GM12873 (cell line): ENCODE measurements around the gene TMEM19.

Source experiments
- CTCF ChIP-seq: IDR thresholded peaks from 2 replicates; pipeline ENCODE4 v1.5.1; 2012; ENCODE audit warnings: low read depth, mild to moderate bottlenecking, moderate library complexity, low read length, control low read depth; ENCODE audit not compliant: insufficient read depth; ENCODE audit errors: missing control alignments

TMEM19 gene

GRCh38 chr12:71645268-71645667 lies 40.6 kb upstream of the TMEM19 start:
- TF ChIP-seq CTCF: no peak

DNA sequence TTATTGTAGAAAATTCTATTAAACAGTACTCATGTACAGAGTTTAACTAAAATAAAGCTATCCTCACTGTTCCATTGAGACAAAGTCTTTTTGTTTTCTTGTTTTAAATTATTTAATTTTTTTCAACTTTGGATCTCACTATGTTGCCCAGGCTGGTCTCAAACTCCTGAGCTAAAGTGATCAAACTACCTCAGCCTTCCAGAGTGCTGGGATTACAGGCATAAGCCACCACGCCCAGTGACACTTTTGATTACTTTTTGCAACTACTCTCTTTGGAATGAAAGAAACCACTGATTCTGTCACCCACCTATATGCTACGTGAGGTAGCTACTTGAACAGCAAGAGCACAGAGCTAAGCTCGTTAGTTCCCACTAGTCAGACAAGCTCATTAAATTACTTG lies 39.4 kb upstream of the TMEM19 start:
- TF ChIP-seq CTCF: no peak

GRCh38 chr12:71648537-71648936 lies 37.3 kb upstream of the TMEM19 start:
- no peak for TF ChIP-seq CTCF

DNA sequence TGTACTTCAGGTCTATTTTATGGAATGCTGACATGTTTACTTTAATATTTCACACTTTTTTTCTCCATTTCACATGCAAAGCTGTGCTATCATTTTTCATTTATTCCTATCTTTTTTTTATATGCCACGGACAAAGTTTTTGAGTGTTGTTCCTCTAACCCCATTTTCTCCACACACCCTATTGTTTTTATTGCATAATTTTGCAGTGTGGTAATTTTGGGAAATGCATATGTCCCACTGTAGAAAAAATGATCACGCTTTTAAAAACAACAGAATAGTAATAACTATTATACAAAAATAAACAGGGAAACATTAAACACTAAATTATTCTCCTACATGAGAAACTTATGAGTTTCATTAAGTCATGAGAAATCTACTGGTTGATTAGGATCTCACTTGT lies 36.5 kb upstream of the TMEM19 start:
- TF ChIP-seq CTCF: no peak

DNA sequence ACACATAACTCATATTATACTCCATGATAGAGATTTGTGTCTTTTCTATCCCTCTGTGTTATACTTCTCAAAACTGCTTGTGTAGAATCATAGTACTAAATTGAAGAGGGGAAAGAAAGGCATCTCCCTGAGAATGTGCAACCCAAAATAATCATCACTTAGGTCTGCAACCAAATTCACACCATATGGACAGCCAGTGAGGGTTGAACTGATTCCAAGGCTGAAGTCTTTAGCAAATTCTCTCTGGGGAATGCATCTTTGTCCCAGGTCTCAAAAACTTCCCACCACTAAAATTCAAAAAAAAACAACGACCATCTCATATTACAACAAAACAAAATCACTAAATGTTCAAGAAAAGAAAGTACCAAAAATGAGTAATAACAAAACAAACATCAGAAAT lies 33.2 kb upstream of the TMEM19 start:
- TF ChIP-seq CTCF: no peak

GRCh38 chr12:71653137-71653536 lies 32.7 kb upstream of the TMEM19 start:
- TF ChIP-seq CTCF: no peak

GRCh38 chr12:71654200-71654599 lies 31.7 kb upstream of the TMEM19 start:
- no peak for TF ChIP-seq CTCF
